Smooth muscle cell (in vitro differentiated cells): ENCODE results near the gene TMEM131L. TPM values are rescaled to one million over a fixed set of nuclear protein-coding genes. Genes with fewer than 3 reads are reported as not detected.
"Not testable (repeated sequence)": the region's sequence is repeated elsewhere in the genome, so short reads cannot be mapped to it uniquely, and the experiment has no call there.

Source experiments
- DNase-seq: peaks from one replicate; lab custom pipeline; 2025; ENCODE audit not compliant: unreplicated experiment; lab: John Stamatoyannopoulos, UW
- H2AFZ ChIP-seq: fragments of 200-600 bp; sonication (generic); 2 replicates; pipeline ENCODE4 v1.6.0; 2016; ENCODE audit warnings: antibody characterized with exemption, low read depth, mild to moderate bottlenecking
- H3F3A ChIP-seq: fragments of 200-600 bp; sonication (generic); 2 replicates; pipeline ENCODE4 v1.6.0; 2017; ENCODE audit warnings: antibody characterized with exemption, low read depth
- H3K27ac ChIP-seq: fragments of 200-600 bp; sonication (generic); 2 replicates; pipeline ENCODE4 v1.5.1; 2016; ENCODE audit warnings: low read depth, mild to moderate bottlenecking
- H3K27me3 ChIP-seq: fragments of 200-600 bp; sonication (generic); 2 replicates; pipeline ENCODE4 v1.6.1; 2016; ENCODE audit warnings: low read depth, mild to moderate bottlenecking
- H3K36me3 ChIP-seq: fragments of 200-600 bp; sonication (generic); 2 replicates; pipeline ENCODE4 v1.5.1; 2016; ENCODE audit warnings: low read depth
- H3K4me1 ChIP-seq: fragments of 200-600 bp; sonication (generic); 2 replicates; pipeline ENCODE4 v1.5.1; 2016; ENCODE audit warnings: low read depth
- H3K4me2 ChIP-seq: fragments of 200-600 bp; sonication (generic); 2 replicates; pipeline ENCODE4 v1.6.0; 2016; ENCODE audit warnings: mild to moderate bottlenecking
- H3K4me3 ChIP-seq: fragments of 200-600 bp; sonication (generic); 2 replicates; pipeline ENCODE4 v1.5.1; 2016; ENCODE audit warnings: mild to moderate bottlenecking
- H3K79me2 ChIP-seq: fragments of 200-600 bp; sonication (generic); 2 replicates; pipeline ENCODE4 v1.6.0; 2016; ENCODE audit warnings: low read depth, mild to moderate bottlenecking
- H3K9ac ChIP-seq: fragments of 200-600 bp; sonication (generic); 2 replicates; pipeline ENCODE4 v1.6.0; 2016; ENCODE audit warnings: low read depth
- H3K9me3 ChIP-seq: fragments of 200-600 bp; sonication (generic); replicated peaks from 2 replicates; pipeline ENCODE4 v1.5.1; 2016; ENCODE audit warnings: low read depth
- H4K20me1 ChIP-seq: fragments of 200-600 bp; sonication (generic); 2 replicates; pipeline ENCODE4 v1.6.0; 2016; ENCODE audit warnings: low read depth
- CTCF ChIP-seq: fragments of 200-600 bp; sonication (generic); IDR thresholded peaks from 2 replicates; pipeline ENCODE4 v1.5.1; 2017; ENCODE audit warnings: borderline replicate concordance, mild to moderate bottlenecking, antibody characterized with exemption; ENCODE audit not compliant: insufficient read depth, poor library complexity, severe bottlenecking
- WGBS: methylation state at CpG from one replicate; pipeline ENCODE4 v1.1.7; 2016; ENCODE audit warnings: low lambda C conversion rate; 5-methylcytosine and 5-hydroxymethylcytosine counted together
- polyA plus RNA-seq: library from polyadenylated mRNA; unstranded; fragments of >200 nt; fragmentation: Nextera tagmentation; extraction: Ambion mirVana; gene quantifications from 2 replicates; pipeline ENCODE4 v1.2.1, GENCODE V29; 2016
- total RNA-seq: library from RNA; depleted of rRNA; stranded (reverse); fragments of >200 nt; gene quantifications from 2 replicates; pipeline ENCODE4 v1.2.3, GENCODE V29; 2014

Gene TMEM131L
- total and polyA plus RNA-seq, 2 experiments from 2014 or later = 4.3 to 6.7 TPM

GRCh38 chr4:153603258-153603657, 137.1 kb downstream of the TMEM131L start:
- Histone ChIP-seq H3K79me2 (no peaks in the 10 kb centered on the region), H3F3A (no peaks in the 10 kb centered on the region), H3K9me3 (no peaks in the 10 kb centered on the region), H3K27me3 (no peaks in the 10 kb centered on the region), H3K4me3 (no peak overlapping the region), H3K9ac (no peak overlapping the region), H3K36me3 (peaks cover 6% of the 10 kb centered on the region), H3K27ac (no peak overlapping the region), H3K4me1 (no peaks in the 10 kb centered on the region), H4K20me1 (no peaks in the 10 kb centered on the region), H2AFZ (no peak overlapping the region), H3K4me2 (no peak overlapping the region)
- TF ChIP-seq CTCF = no peak
- WGBS = 98% methylated on average over 2 of the region's 2 CpGs
- no peak for DNase-seq

- Histone ChIP-seq H3K27ac (no peak overlapping the region), H3F3A (no peaks in the 10 kb centered on the region), H3K9ac (no peak overlapping the region), H3K79me2 (no peaks in the 10 kb centered on the region), H3K4me1 (no peaks in the 10 kb centered on the region), H3K9me3 (no peaks in the 10 kb centered on the region), H3K27me3 (no peaks in the 10 kb centered on the region), H2AFZ (no peak overlapping the region), H3K4me2 (no peak overlapping the region), H3K4me3 (no peak overlapping the region), H4K20me1 (no peaks in the 10 kb centered on the region), H3K36me3 (peaks cover under 1% of the 10 kb centered on the region)
- DNase-seq = no peak
- no peak for TF ChIP-seq CTCF
- WGBS = 89% methylated on average over 3 of the region's 3 CpGs
Observed at GRCh38 chr4:153603835-153604234, 137.7 kb downstream of the TMEM131L start.

GRCh38 chr4:153609070-153609469, 142.9 kb downstream of the TMEM131L start:
- not testable (repeated sequence) for H4K20me1 ChIP-seq, DNase-seq, H3K4me3 ChIP-seq, H3K27ac ChIP-seq, H2AFZ ChIP-seq, H3K4me1 ChIP-seq, H3K4me2 ChIP-seq, H3K9me3 ChIP-seq, H3K27me3 ChIP-seq, H3F3A ChIP-seq, H3K36me3 ChIP-seq, H3K79me2 ChIP-seq, H3K9ac ChIP-seq
- 79% methylated on average over 2 of the region's 2 CpGs for WGBS

GRCh38 chr4:153610623-153611376, 144.6 kb downstream of the TMEM131L start:
- Histone ChIP-seq H3K27me3 (no peaks in the 10 kb centered on the region), H3K9ac (no peak overlapping the region), H2AFZ (no peak overlapping the region), H3K4me1 (no peaks in the 10 kb centered on the region), H3K9me3 (no peaks in the 10 kb centered on the region), H3K4me3 (no peak overlapping the region), H3K27ac (no peak overlapping the region), H3K4me2 (no peak overlapping the region), H3K36me3 (no peaks in the 10 kb centered on the region), H3K79me2 (no peaks in the 10 kb centered on the region), H3F3A (no peaks in the 10 kb centered on the region), H4K20me1 (no peaks in the 10 kb centered on the region)
- 68% methylated on average over 5 of the region's 5 CpGs for WGBS
- no peak for DNase-seq
- no peak for TF ChIP-seq CTCF
